Neural progenitor cell (in vitro differentiated cells): ENCODE data around the gene PLIN5.

Experiments used
- EZH2 ChIP-seq: fragments of 200-600 bp; sonication (generic); IDR thresholded peaks from 2 replicates; pipeline ENCODE4 v1.6.1; 2017; ENCODE audit warnings: antibody characterized with exemption, mild to moderate bottlenecking, moderate library complexity
- TF ChIP-seq, protein P1 (sequence below): fragments of 200-600 bp; sonication (generic); IDR thresholded peaks from 2 replicates; pipeline ENCODE4 v1.5.1; 2017; ENCODE audit warnings: antibody characterized with exemption, mild to moderate bottlenecking

DNA sequence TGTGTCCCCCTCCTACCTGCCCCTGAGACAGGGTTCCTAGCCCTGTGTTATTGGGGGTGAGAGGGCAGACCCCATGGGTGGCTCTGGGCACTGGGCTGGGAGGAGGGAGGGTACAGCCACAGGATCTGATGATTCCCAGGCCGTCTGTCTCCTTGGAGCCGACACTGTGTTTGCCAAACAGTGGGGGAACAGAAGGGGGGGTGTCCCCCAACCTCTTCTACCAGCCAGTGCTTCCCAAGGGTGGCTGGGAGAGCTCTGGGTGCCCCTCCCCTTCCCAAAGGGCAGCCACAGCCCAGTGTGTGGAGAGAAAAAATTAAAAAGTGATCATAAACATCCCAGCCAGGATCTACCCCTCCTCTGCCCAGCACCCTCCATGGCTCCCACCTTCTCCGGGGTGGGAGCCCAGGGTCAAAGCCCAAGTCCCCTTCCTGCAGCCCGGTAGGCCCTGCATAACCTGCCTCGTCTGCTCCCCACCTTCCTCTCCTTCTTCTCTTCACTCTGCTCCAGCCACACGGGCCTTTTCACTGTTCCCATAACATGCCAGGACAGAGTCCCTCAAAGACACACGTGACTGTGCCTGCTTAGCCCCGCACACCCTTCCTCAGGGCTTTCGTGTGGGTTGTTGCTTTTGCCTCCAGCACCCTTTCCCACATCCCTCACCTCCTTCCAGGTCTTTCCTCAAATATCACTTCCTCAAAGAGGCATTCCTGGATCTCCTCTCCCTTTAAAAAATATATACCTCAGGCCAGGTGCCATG, 15.3 kb downstream of the PLIN5 start:
- TF ChIP-seq, protein P1, sequence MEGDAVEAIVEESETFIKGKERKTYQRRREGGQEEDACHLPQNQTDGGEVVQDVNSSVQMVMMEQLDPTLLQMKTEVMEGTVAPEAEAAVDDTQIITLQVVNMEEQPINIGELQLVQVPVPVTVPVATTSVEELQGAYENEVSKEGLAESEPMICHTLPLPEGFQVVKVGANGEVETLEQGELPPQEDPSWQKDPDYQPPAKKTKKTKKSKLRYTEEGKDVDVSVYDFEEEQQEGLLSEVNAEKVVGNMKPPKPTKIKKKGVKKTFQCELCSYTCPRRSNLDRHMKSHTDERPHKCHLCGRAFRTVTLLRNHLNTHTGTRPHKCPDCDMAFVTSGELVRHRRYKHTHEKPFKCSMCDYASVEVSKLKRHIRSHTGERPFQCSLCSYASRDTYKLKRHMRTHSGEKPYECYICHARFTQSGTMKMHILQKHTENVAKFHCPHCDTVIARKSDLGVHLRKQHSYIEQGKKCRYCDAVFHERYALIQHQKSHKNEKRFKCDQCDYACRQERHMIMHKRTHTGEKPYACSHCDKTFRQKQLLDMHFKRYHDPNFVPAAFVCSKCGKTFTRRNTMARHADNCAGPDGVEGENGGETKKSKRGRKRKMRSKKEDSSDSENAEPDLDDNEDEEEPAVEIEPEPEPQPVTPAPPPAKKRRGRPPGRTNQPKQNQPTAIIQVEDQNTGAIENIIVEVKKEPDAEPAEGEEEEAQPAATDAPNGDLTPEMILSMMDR: no peak
- TF ChIP-seq EZH2: no peak
